ENCODE results near the gene PILRB.
A peak's percentile ranks its signal among the peaks of the same experiment; 100 is the strongest.
"Not testable (repeated sequence)": the region's sequence is repeated elsewhere in the genome, so short reads cannot be mapped to it uniquely, and the experiment has no call there.

Gene PILRB

DNA sequence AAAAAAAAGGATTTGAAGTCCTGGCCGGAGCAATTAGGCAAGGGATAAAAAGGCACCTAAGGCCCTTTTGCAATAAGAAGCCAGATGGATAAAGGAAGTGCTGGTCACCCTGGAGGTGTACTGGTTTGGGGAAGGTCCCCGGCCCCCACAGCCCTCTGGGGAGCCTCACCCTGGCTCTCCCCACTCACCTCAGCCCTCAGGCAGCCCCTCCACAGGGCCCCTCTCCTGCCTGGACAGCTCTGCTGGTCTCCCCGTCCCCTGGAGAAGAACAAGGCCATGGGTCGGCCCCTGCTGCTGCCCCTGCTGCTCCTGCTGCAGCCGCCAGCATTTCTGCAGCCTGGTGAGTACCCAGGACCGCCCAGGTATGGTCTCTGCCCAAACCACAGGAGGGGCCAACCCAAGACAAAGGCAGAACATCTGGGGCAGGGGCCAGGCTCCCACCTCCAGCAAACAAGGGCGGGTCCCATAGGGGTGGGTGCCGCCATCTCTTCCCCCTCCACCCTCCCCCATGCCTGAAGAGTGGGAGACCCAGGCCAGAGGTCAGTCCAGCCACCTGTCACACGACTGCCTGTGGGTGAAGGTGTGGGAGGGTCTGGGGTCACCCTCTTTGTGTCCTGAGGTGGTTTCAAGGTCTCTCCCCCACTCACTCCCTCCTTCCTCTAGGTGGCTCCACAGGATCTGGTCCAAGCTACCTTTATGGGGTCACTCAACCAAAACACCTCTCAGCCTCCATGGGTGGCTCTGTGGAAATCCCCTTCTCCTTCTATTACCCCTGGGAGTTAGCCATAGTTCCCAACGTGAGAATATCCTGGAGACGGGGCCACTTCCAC, at the start of gene PILRB:
PILRB (plus strand) TSS at position 91 of the 830 bp plus-strand sequence; CDS start at position 277, 186 bp downstream.
- no peak for DNase-seq (ENCODE audit: low read depth)

DNA sequence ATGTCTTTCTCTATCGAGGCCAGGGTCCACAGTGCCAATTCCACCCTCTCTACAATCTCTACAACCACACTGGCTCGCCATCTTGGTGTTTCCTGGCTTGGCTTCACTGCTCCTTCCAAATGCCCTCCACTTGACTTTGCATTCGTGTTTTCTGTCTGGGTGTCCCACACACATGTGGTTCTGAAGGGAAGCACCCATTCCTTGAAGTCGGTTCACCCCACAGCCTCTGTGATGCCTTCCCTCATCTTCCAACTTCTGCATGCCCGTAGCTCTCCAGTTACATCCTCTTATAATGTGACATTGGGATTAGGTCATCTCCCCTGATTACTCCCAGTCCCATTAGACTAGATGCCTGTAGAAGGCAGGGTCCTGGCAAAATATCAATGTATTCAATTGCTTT, 39.6 kb upstream of the PILRB start:
- not testable (repeated sequence) for DNase-seq (ENCODE audit: low read depth)

GRCh38 chr7:100321648-100322047, 36.3 kb upstream of the PILRB start:
- DNase-seq (ENCODE audit: low read depth): not testable (repeated sequence)

- DNase-seq (ENCODE audit: low read depth): not testable (repeated sequence)
Observed at GRCh38 chr7:100324194-100324593, 33.7 kb upstream of the PILRB start.

DNA sequence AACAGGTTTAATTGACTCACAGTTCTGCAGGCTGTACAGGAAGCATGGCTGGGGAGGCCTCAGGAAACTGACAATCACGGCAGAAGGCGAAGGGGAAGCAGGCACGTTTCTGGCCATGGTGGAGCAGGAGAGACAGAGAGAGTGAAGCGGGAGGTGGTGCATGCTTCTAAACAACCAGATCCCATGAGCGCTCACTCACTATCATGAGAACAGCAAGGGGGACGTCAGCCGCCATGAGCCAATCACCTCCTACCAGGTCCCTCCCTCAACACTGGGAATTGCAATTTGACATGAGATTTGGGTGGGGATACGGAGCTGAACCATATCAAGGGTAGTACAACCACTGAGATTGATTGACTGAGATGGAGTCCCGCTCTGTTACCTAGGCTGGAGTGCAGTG, 32.2 kb upstream of the PILRB start:
- not testable (repeated sequence) for DNase-seq (ENCODE audit: low read depth)

DNA sequence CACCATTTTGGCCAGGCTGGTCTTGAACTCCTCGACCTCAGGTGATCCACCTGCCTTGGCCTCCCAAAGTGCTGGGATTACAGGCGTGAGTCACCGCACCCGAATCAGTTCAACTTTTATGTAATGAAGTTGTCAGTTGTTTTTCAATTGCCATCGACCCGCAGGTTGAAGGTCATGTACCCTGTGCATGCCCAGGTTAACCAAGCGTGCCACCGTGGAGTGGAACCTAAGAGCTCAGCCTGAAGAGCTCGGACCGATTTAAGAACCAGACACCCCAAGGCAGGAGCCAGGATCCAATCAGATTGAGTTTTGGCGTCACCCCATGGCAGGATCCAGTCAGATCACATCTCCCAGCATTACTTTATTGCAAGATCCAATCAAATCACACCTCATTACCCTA, 31.0 kb upstream of the PILRB start:
- DNase-seq (ENCODE audit: low read depth): not testable (repeated sequence)

DNA sequence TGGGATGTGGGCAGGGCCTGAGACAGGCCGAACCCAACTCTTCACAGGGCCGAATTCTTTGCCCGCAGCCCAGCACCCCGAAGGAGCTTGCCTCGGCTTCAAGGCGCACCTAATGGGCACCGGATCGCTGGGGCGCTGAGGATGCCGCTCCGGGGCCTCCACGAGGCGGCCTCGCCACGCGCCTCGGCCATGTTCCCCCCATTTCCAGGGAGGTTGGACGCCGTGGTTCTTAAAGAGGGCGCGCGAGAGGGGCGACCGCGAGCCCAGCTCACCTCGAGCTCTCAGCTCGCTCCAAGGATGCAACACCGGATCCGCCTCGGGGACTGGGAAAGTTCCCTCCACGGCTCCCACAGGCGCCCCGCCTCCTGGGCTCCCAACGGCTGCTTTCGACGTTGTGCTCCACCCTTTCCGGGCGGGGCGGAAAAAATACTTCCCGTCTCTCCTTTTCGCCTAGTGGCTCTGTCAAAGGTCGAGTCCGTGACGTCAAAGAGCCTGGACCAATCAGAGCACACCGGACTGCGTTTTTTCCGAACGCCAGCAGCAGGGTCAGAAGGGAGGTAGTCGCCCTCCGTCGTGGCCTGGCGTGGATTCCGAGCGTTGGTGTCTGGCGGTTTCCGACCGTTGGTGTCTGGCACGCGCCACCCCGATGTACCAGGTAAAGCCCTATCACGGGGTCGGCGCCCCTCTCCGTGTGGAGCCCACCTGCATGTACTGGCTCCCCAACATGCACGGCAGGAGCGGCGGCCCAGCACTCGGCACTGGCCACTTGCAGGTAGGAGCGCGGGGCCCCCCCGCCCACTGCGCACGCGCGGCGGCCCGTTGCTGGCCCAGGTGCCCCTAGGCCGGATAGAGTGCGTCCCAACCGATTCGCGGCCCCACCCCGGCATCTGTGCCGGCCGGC, 22.1 kb upstream of the PILRB start:
- DNase-seq (ENCODE audit: low read depth): peak; percentile 56

- DNase-seq (ENCODE audit: low read depth): not testable (repeated sequence)
Observed at GRCh38 chr7:100338083-100338696, 19.7 kb upstream of the PILRB start.

- not testable (repeated sequence) for DNase-seq (ENCODE audit: low read depth)
Observed at GRCh38 chr7:100341286-100341685, 16.6 kb upstream of the PILRB start.

- DNase-seq (ENCODE audit: low read depth): no peak
Observed at GRCh38 chr7:100342765-100343164, 15.2 kb upstream of the PILRB start.

- DNase-seq (ENCODE audit: low read depth): not testable (repeated sequence)
Observed at GRCh38 chr7:100344124-100344559, 13.8 kb upstream of the PILRB start.

- DNase-seq (ENCODE audit: low read depth): not testable (repeated sequence)
Observed at GRCh38 chr7:100344560-100345287, 13.2 kb upstream of the PILRB start.

GRCh38 chr7:100345288-100345672, 12.6 kb upstream of the PILRB start:
- not testable (repeated sequence) for DNase-seq (ENCODE audit: low read depth)

GRCh38 chr7:100346921-100347320, 11.0 kb upstream of the PILRB start:
- no peak for DNase-seq (ENCODE audit: low read depth)

DNA sequence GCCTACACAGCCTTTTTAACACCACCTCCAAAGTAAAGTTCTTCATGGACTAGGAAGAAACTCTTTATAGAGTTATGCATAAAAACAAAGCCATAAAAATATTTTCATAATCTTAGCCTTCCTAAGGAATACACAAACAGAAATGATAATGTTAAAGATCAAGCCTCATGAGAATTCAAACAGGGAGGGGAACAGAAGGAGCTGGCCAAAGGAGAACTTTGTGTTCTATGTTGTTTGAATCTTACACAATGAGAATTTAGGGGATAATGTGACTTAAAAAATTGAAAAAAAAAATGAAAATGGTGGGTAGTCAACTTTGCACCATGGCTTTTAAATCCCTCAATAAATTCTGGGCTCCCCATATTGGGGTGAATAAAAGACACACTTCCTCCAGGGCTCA, 9.1 kb upstream of the PILRB start:
- DNase-seq (ENCODE audit: low read depth): no peak

GRCh38 chr7:100349757-100350156, 8.2 kb upstream of the PILRB start:
- no peak for DNase-seq (ENCODE audit: low read depth)

GRCh38 chr7:100351657-100352058, 6.3 kb upstream of the PILRB start:
- no peak for DNase-seq (ENCODE audit: low read depth)

- not testable (repeated sequence) for DNase-seq (ENCODE audit: low read depth)
Observed at GRCh38 chr7:100352230-100352781, 5.6 kb upstream of the PILRB start.

GRCh38 chr7:100352984-100353684, 4.8 kb upstream of the PILRB start:
- DNase-seq (ENCODE audit: low read depth): no peak

DNA sequence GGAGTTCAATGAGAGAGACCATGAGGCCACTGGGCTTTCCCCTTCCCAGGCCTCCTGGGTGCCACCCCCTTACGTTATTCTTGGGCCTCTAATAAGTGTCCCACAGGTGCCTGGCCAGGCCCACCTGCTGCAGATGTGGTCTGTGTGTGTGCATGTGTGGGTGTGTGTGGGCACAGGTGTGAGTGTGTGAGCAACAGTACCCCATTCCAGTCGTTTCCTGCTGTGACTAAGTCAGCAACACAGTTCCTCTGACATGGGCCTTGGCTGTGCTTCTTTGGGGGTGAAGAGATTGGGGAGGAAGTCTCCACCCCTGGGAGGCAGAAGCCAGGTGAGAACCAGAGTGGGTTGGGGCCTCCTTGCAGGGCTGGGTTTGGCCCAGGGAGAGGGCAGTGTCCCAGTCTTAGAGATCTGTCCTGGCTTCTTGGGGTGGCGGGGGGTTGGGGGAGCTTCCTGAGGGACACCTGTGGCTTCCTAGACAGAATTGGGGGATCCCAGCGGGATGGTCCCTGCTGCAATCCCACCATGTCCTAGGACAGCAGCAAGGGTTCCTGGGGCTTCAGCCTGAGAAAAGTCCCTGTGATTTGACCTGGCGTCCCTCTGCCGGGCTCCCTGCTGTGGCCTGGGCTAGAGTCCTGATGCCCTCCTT, 4.1 kb upstream of the PILRB start:
- no peak for DNase-seq (ENCODE audit: low read depth)
